H9 (cell line): ENCODE results near the gene ITGB6. TPM values are rescaled to one million over a fixed set of nuclear protein-coding genes. Genes with fewer than 3 reads are reported as not detected.
A peak's percentile ranks its signal among the peaks of the same experiment; 100 is the strongest.

Experiments used
- DNase-seq: peaks from one replicate; pipeline ENCODE4 v3.0.0-alpha.2; 2017
- H2AFZ ChIP-seq: one replicate; pipeline ENCODE4 v1.6.1; 2013; ENCODE audit warnings: mild to moderate bottlenecking, low read length, control low read depth, moderate library complexity
- H2AK5ac ChIP-seq: 2 replicates; pipeline ENCODE4 v1.6.1; 2013; ENCODE audit warnings: low read length, control low read depth, mixed read lengths; ENCODE audit not compliant: insufficient read length
- H2BK120ac ChIP-seq: one replicate; pipeline ENCODE4 v1.6.1; 2013; ENCODE audit warnings: low read depth, mild to moderate bottlenecking, low read length, control low read depth, inconsistent platforms; ENCODE audit not compliant: poor library complexity, severe bottlenecking
- H2BK12ac ChIP-seq: 2 replicates; pipeline ENCODE4 v1.6.1; 2013; ENCODE audit warnings: low read length, control low read depth, mixed read lengths, low read depth; ENCODE audit not compliant: insufficient read length
- H2BK15ac ChIP-seq: 2 replicates; pipeline ENCODE4 v1.6.1; 2013; ENCODE audit warnings: low read depth, low read length, control low read depth
- H2BK20ac ChIP-seq: one replicate; pipeline ENCODE4 v1.6.1; 2013; ENCODE audit warnings: low read depth, mild to moderate bottlenecking, low read length, control low read depth, inconsistent platforms; ENCODE audit not compliant: poor library complexity, severe bottlenecking
- H2BK5ac ChIP-seq: 2 replicates; pipeline ENCODE4 v1.6.1; 2013; ENCODE audit warnings: low read length, control low read depth, mixed read lengths; ENCODE audit not compliant: insufficient read length
- H3K14ac ChIP-seq: 2 replicates; pipeline ENCODE4 v1.6.1; 2013; ENCODE audit warnings: low read length, control low read depth; ENCODE audit not compliant: insufficient read depth
- H3K18ac ChIP-seq: 2 replicates; pipeline ENCODE4 v1.6.1; 2013; ENCODE audit warnings: low read depth, mild to moderate bottlenecking, mixed read lengths, low read length, control low read depth; ENCODE audit not compliant: insufficient read length
- H3K23ac ChIP-seq: 2 replicates; pipeline ENCODE4 v1.6.1; 2013; ENCODE audit warnings: low read length, control low read depth, mixed read lengths, low read depth; ENCODE audit not compliant: insufficient read length
- H3K23me2 ChIP-seq: 2 replicates; pipeline ENCODE4 v1.6.1; 2013; ENCODE audit warnings: low read depth, mild to moderate bottlenecking, mixed read lengths, low read length, control low read depth; ENCODE audit not compliant: insufficient read length, poor library complexity, severe bottlenecking
- H3K27ac ChIP-seq: 2 replicates; pipeline ENCODE4 v1.5.1; 2013; ENCODE audit warnings: low read length, control low read depth, mixed read lengths, low read depth; ENCODE audit not compliant: insufficient read length
- H3K27me3 ChIP-seq: 2 replicates; pipeline ENCODE4 v1.6.1; 2013; ENCODE audit warnings: low read length, control low read depth, inconsistent platforms; ENCODE audit not compliant: insufficient read depth
- H3K4ac ChIP-seq: 2 replicates; pipeline ENCODE4 v1.6.1; 2013; ENCODE audit warnings: low read depth, mild to moderate bottlenecking, control low read depth, inconsistent platforms, low read length, moderate library complexity
- H3K4me1 ChIP-seq: 2 replicates; pipeline ENCODE4 v1.6.1; 2013; ENCODE audit warnings: low read length, control low read depth, inconsistent platforms; ENCODE audit not compliant: insufficient read depth
- H3K4me2 ChIP-seq: 2 replicates; pipeline ENCODE4 v1.6.1; 2013; ENCODE audit warnings: low read length, control low read depth, mixed read lengths; ENCODE audit not compliant: insufficient read length, insufficient read depth
- H3K56ac ChIP-seq: 2 replicates; pipeline ENCODE4 v1.6.1; 2013; ENCODE audit warnings: low read depth, mild to moderate bottlenecking, mixed read lengths, low read length, control low read depth; ENCODE audit not compliant: insufficient read length
- H3K79me1 ChIP-seq: 2 replicates; pipeline ENCODE4 v1.6.1; 2013; ENCODE audit warnings: low read depth, mild to moderate bottlenecking, moderate library complexity, low read length, control low read depth, inconsistent platforms; ENCODE audit not compliant: insufficient read depth, poor library complexity, severe bottlenecking
- H3K79me2 ChIP-seq: 2 replicates; pipeline ENCODE4 v1.6.1; 2013; ENCODE audit warnings: low read length, control low read depth, inconsistent platforms; ENCODE audit not compliant: insufficient read depth
- H3K9ac ChIP-seq: 2 replicates; pipeline ENCODE4 v1.6.1; 2013; ENCODE audit warnings: low read length, control low read depth, mixed read lengths; ENCODE audit not compliant: insufficient read length; ENCODE audit errors: extremely low read depth
- H3K9me3 ChIP-seq: one replicate; pipeline ENCODE4 v1.6.1; 2013; ENCODE audit warnings: low read depth, low read length, inconsistent platforms; ENCODE audit not compliant: control insufficient read depth
- H3T11ph ChIP-seq: one replicate; pipeline ENCODE4 v1.6.1; 2013; ENCODE audit warnings: mild to moderate bottlenecking, low read length, control low read depth, inconsistent platforms
- H4K20me1 ChIP-seq: one replicate; pipeline ENCODE4 v1.6.1; 2013; ENCODE audit not compliant: control insufficient read depth, insufficient read length, insufficient read depth
- H4K5ac ChIP-seq: 2 replicates; pipeline ENCODE4 v1.6.1; 2013; ENCODE audit warnings: low read depth, mild to moderate bottlenecking, mixed read lengths, low read length, control low read depth; ENCODE audit not compliant: insufficient read length
- H4K8ac ChIP-seq: replicated peaks from 2 replicates; pipeline ENCODE4 v1.6.1; 2013; ENCODE audit warnings: low read length, control low read depth, mixed read lengths, low read depth; ENCODE audit not compliant: insufficient read length
- H4K91ac ChIP-seq: 2 replicates; pipeline ENCODE4 v1.6.1; 2013; ENCODE audit warnings: low read depth, mild to moderate bottlenecking, moderate library complexity, mixed read lengths, low read length, control low read depth; ENCODE audit not compliant: insufficient read length
- H3K27ac Mint-ChIP-seq, 3 experiments: 2 replicates in 2 of 3; 3 replicates in 1 of 3; pipeline ENCODE4 v1.8.0; 2020 to 2021; ENCODE audit warnings: mixed read lengths in 3 of 3, mild to moderate bottlenecking in 1 of 3, moderate library complexity in 1 of 3
- H3K27me3 Mint-ChIP-seq: 2 replicates; pipeline ENCODE4 v1.8.0; 2021; ENCODE audit warnings: low read depth, mild to moderate bottlenecking, moderate library complexity, mixed read lengths
- H3K36me3 Mint-ChIP-seq, 3 experiments: 2 replicates in 2 of 3; 3 replicates in 1 of 3; pipeline ENCODE4 v1.8.0; 2020 to 2021; ENCODE audit warnings: low read depth in 3 of 3, mixed read lengths in 3 of 3; ENCODE audit not compliant: insufficient read depth in 1 of 3
- H3K4me1 Mint-ChIP-seq, 2 experiments: 2 replicates each; pipeline ENCODE4 v1.8.0; 2020; ENCODE audit warnings: mixed read lengths in 2 of 2
- H3K4me3 Mint-ChIP-seq, 2 experiments: 2 replicates in 1 of 2; 3 replicates in 1 of 2; pipeline ENCODE4 v1.8.0; 2020 to 2021; ENCODE audit warnings: mild to moderate bottlenecking in 2 of 2, mixed read lengths in 2 of 2, moderate library complexity in 1 of 2
- H3K9me3 Mint-ChIP-seq, 2 experiments: 2 replicates in 1 of 2; 3 replicates in 1 of 2; pipeline ENCODE4 v1.8.0; 2020; ENCODE audit warnings: mild to moderate bottlenecking in 2 of 2, mixed read lengths in 2 of 2, moderate library complexity in 1 of 2
- WGBS: extraction: QIAGEN DNeasy Blood & Tissue Kit; methylation state at CpG from one replicate; pipeline ENCODE4 v1.1.7; 2013; ENCODE audit warnings: missing lambda C conversion rate, low lambda C conversion rate, mixed read lengths; ENCODE audit not compliant: insufficient read length; ENCODE audit errors: extremely low coverage; 5-methylcytosine and 5-hydroxymethylcytosine counted together
- total RNA-seq: library from RNA; stranded (reverse); gene quantifications from 2 replicates; pipeline ENCODE4 v1.2.1, GENCODE V29; 2021
- TF ChIP-seq, protein P1 (sequence below): fragments of 200-600 bp; sonication (generic); conservative IDR thresholded peaks from 3 replicates; pipeline ENCODE4 v1.8.0; 2021; ENCODE audit warnings: antibody characterized with exemption, mild to moderate bottlenecking

Gene ITGB6
- total RNA-seq, 1 experiment from 2014 or later: not detected

- no peak overlapping the region for H4K91ac ChIP-seq
- H3K79me1 ChIP-seq: no peaks in the 10 kb centered on the region
- no peak overlapping the region for H2BK5ac ChIP-seq
- H3K9ac ChIP-seq: no peak overlapping the region
- no peak overlapping the region for H4K8ac ChIP-seq
- no CpG with 5 or more reads among the region's 13 CpGs for WGBS
- Mint-ChIP-seq H3K4me3 (no peak overlapping the region; a peak in 1 of 5 replicates), H3K4me1 (peaks cover 8 to 13% of the 10 kb centered on the region in 2 experiments), H3K36me3 (peaks cover 0 to 2% (median 0%) of the 10 kb centered on the region in 3 experiments; a peak in 1 of 7 replicates), H3K9me3 (peaks cover 2 to 3% of the 10 kb centered on the region in 2 experiments; a peak in 2 of 5 replicates), H3K27ac (no peak overlapping the region; a peak in 1 of 7 replicates), H3K27me3 (peaks cover 1% of the 10 kb centered on the region; the same call in 1 of the 2 replicates)
- TF ChIP-seq, protein P1, sequence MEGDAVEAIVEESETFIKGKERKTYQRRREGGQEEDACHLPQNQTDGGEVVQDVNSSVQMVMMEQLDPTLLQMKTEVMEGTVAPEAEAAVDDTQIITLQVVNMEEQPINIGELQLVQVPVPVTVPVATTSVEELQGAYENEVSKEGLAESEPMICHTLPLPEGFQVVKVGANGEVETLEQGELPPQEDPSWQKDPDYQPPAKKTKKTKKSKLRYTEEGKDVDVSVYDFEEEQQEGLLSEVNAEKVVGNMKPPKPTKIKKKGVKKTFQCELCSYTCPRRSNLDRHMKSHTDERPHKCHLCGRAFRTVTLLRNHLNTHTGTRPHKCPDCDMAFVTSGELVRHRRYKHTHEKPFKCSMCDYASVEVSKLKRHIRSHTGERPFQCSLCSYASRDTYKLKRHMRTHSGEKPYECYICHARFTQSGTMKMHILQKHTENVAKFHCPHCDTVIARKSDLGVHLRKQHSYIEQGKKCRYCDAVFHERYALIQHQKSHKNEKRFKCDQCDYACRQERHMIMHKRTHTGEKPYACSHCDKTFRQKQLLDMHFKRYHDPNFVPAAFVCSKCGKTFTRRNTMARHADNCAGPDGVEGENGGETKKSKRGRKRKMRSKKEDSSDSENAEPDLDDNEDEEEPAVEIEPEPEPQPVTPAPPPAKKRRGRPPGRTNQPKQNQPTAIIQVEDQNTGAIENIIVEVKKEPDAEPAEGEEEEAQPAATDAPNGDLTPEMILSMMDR: no peak
- no peak overlapping the region for H3K18ac ChIP-seq
- H3K4ac ChIP-seq: no peak overlapping the region
- H3K56ac ChIP-seq: no peak overlapping the region
- no peak overlapping the region for H3K27ac ChIP-seq
- no peaks in the 10 kb centered on the region for H4K20me1 ChIP-seq
- H3K27me3 ChIP-seq: no peaks in the 10 kb centered on the region
- H3K14ac ChIP-seq: no peak overlapping the region
- no peak overlapping the region for H3K23ac ChIP-seq
- H2BK120ac ChIP-seq: no peak overlapping the region
- no peak for DNase-seq
- H2BK20ac ChIP-seq: no peak overlapping the region
- H2AK5ac ChIP-seq: no peak overlapping the region
- no peak overlapping the region for H2BK12ac ChIP-seq
- no peaks in the 10 kb centered on the region for H3K79me2 ChIP-seq
- H2AFZ ChIP-seq: peak overlapping the region; percentile 42
- no peaks in the 10 kb centered on the region for H3K23me2 ChIP-seq
- H3K9me3 ChIP-seq: no peaks in the 10 kb centered on the region
- H3T11ph ChIP-seq: no peak overlapping the region
- no peak overlapping the region for H4K5ac ChIP-seq
- H3K4me2 ChIP-seq: no peak overlapping the region
- no peak overlapping the region for H2BK15ac ChIP-seq
- H3K4me1 ChIP-seq: peaks cover 6% of the 10 kb centered on the region; the same call in 1 of the 2 replicates
Observed at GRCh38 chr2:160157861-160158829, 41.9 kb downstream of the ITGB6 start.
